ENCODE measurements around the gene ALOX12. TPM values are rescaled to one million over a fixed set of nuclear protein-coding genes. Genes with fewer than 3 reads are reported as not detected.
A peak's percentile ranks its signal among the peaks of the same experiment; 100 is the strongest.

ALOX12 gene
- total and polyA plus RNA-seq, 5 donors from 2014 or later = 0.18 to 2.7 (median 0.21) TPM

GRCh38 chr17:7025245-7025644 is 29.4 kb downstream of the ALOX12 start:
- Histone ChIP-seq H3K9me3 (ENCODE audit: control insufficient read depth in 2 of 2, low read length in 2 of 2) (no peaks in the 10 kb centered on the region), H3K27me3 (ENCODE audit: control insufficient read depth, insufficient read depth, low read length) (no peaks in the 10 kb centered on the region), H3K36me3 (ENCODE audit: control insufficient read depth, insufficient read depth, low read length) (no peaks in the 10 kb centered on the region), H3K4me3 (ENCODE audit: low read depth, low read length) (no peak overlapping the region), H3K4me1 (ENCODE audit: control insufficient read depth, insufficient read depth, low read length, poor library complexity, severe bottlenecking) (peaks cover 34% of the 10 kb centered on the region), H3K27ac (ENCODE audit: insufficient read depth, low read length, poor library complexity, severe bottlenecking) (no peak overlapping the region)
- Mint-ChIP-seq H3K4me1 (peaks cover 8 to 52% (median 33%) of the 10 kb centered on the region in 4 donors), H3K4me3 (peak overlapping the region in 2 of 4 donors; percentile 23 to 63), H3K36me3 (no peaks in the 10 kb centered on the region), H3K9me3 (peaks cover 0 to 4% (median 0%) of the 10 kb centered on the region in 7 donors), H3K27ac (peak overlapping the region in 1 of 3 donors; percentile 93), H3K27me3 (peaks cover 7% of the 10 kb centered on the region)
- no peak for ATAC-seq (ENCODE audit: low read depth in 2 of 2)
- no peak for DNase-seq

- DNase-seq = no peak
- H3K27ac Mint-ChIP-seq = no peak overlapping the region
- H3K36me3 Mint-ChIP-seq = no peaks in the 10 kb centered on the region
- Histone ChIP-seq H3K9me3 (ENCODE audit: control insufficient read depth in 2 of 2, low read length in 2 of 2) (no peaks in the 10 kb centered on the region), H3K4me3 (ENCODE audit: low read depth, low read length) (no peak overlapping the region), H3K27me3 (ENCODE audit: control insufficient read depth, insufficient read depth, low read length) (no peaks in the 10 kb centered on the region), H3K27ac (ENCODE audit: insufficient read depth, low read length, poor library complexity, severe bottlenecking) (no peak overlapping the region), H3K4me1 (ENCODE audit: control insufficient read depth, insufficient read depth, low read length, poor library complexity, severe bottlenecking) (peaks cover 35% of the 10 kb centered on the region), H3K36me3 (ENCODE audit: control insufficient read depth, insufficient read depth, low read length) (no peaks in the 10 kb centered on the region)
- H3K9me3 Mint-ChIP-seq = peaks cover 0 to 4% (median 0%) of the 10 kb centered on the region in 7 donors
- ATAC-seq (ENCODE audit: low read depth in 2 of 2) = no peak
- peak overlapping the region in 1 of 4 donors; percentile 64 for H3K4me3 Mint-ChIP-seq
- H3K27me3 Mint-ChIP-seq = peaks cover 7% of the 10 kb centered on the region
- H3K4me1 Mint-ChIP-seq = peaks cover 9 to 55% (median 35%) of the 10 kb centered on the region in 4 donors
Observed at GRCh38 chr17:7026471-7027115, 30.7 kb downstream of the ALOX12 start.

DNA sequence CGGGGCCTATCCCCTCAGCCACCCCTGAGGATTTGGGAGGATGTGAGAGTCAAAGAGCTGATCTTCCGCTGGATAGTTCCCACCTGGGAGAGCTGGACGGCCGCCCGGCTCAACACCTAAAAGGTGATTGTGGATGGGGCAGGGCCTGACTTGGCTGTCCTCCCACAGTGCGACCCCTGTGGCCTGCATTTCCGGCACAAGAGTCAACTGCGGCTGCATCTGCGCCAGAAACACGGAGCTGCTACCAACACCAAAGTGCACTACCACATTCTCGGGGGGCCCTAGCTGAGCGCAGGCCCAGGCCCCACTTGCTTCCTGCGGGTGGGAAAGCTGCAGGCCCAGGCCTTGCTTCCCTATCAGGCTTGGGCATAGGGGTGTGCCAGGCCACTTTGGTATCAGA is 31.5 kb downstream of the ALOX12 start:
- no peak overlapping the region for H3K4me3 ChIP-seq (ENCODE audit: low read depth, low read length)
- ATAC-seq (ENCODE audit: low read depth in 2 of 2) = no peak
- H3K27ac ChIP-seq (ENCODE audit: insufficient read depth, low read length, poor library complexity, severe bottlenecking) = no peak overlapping the region
- no peaks in the 10 kb centered on the region for H3K27me3 ChIP-seq (ENCODE audit: control insufficient read depth, insufficient read depth, low read length)
- DNase-seq = no peak
- H3K9me3 ChIP-seq (ENCODE audit: control insufficient read depth in 2 of 2, low read length in 2 of 2) = no peaks in the 10 kb centered on the region
- peaks cover 0 to 4% (median 0%) of the 10 kb centered on the region in 7 donors for H3K9me3 Mint-ChIP-seq
- no peaks in the 10 kb centered on the region for H3K36me3 ChIP-seq (ENCODE audit: control insufficient read depth, insufficient read depth, low read length)
- peaks cover 9 to 54% (median 32%) of the 10 kb centered on the region in 4 donors for H3K4me1 Mint-ChIP-seq
- no peak overlapping the region for H3K4me3 Mint-ChIP-seq
- H3K27ac Mint-ChIP-seq = no peak overlapping the region
- no peaks in the 10 kb centered on the region for H3K36me3 Mint-ChIP-seq
- peaks cover 7% of the 10 kb centered on the region for H3K27me3 Mint-ChIP-seq
- H3K4me1 ChIP-seq (ENCODE audit: control insufficient read depth, insufficient read depth, low read length, poor library complexity, severe bottlenecking) = peaks cover 35% of the 10 kb centered on the region

DNA sequence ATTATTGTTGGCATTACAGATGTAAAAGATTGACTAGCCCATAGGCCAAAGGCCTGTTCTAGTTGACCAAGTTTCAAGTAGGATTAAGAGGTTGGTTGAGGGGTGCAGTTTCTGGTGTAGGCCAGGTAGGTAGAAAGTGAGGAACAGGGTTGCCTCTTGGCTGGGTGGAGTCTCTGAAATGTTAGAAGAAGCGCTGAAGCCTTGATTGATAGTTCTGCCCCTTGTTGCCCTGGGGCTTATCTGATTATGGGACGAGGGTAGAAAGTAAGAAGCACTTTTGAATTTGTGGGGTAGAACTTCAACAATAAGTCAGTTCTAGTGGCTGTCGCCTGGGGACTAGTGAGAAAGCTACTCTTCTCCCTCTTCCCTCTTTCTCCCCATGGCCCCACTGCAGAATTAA is 33.2 kb downstream of the ALOX12 start:
- peak overlapping the region in 2 of 4 donors; percentile 31 to 85 for H3K4me3 Mint-ChIP-seq
- peak overlapping the region; percentile 38 for H3K27ac ChIP-seq (ENCODE audit: insufficient read depth, low read length, poor library complexity, severe bottlenecking)
- peaks cover 32% of the 10 kb centered on the region for H3K4me1 ChIP-seq (ENCODE audit: control insufficient read depth, insufficient read depth, low read length, poor library complexity, severe bottlenecking)
- H3K36me3 Mint-ChIP-seq = no peaks in the 10 kb centered on the region
- peaks cover 9 to 52% (median 30%) of the 10 kb centered on the region in 4 donors for H3K4me1 Mint-ChIP-seq
- no peaks in the 10 kb centered on the region for H3K9me3 ChIP-seq (ENCODE audit: control insufficient read depth in 2 of 2, low read length in 2 of 2)
- ATAC-seq (ENCODE audit: low read depth in 2 of 2) = no peak
- no peaks in the 10 kb centered on the region for H3K27me3 Mint-ChIP-seq
- no peaks in the 10 kb centered on the region for H3K27me3 ChIP-seq (ENCODE audit: control insufficient read depth, insufficient read depth, low read length)
- H3K36me3 ChIP-seq (ENCODE audit: control insufficient read depth, insufficient read depth, low read length) = no peaks in the 10 kb centered on the region
- peaks cover 0 to 4% (median 0%) of the 10 kb centered on the region in 7 donors for H3K9me3 Mint-ChIP-seq
- peak overlapping the region; percentile 6 to 95 (median 89) for H3K27ac Mint-ChIP-seq
- DNase-seq = no peak
- no peak overlapping the region for H3K4me3 ChIP-seq (ENCODE audit: low read depth, low read length)

GRCh38 chr17:7029659-7030058 is 33.8 kb downstream of the ALOX12 start:
- H3K4me1 Mint-ChIP-seq = peaks cover 9 to 55% (median 33%) of the 10 kb centered on the region in 4 donors
- H3K27me3 Mint-ChIP-seq = no peaks in the 10 kb centered on the region
- no peaks in the 10 kb centered on the region for H3K36me3 ChIP-seq (ENCODE audit: control insufficient read depth, insufficient read depth, low read length)
- peak overlapping the region; percentile 38 for H3K27ac ChIP-seq (ENCODE audit: insufficient read depth, low read length, poor library complexity, severe bottlenecking)
- H3K4me3 Mint-ChIP-seq = peak overlapping the region; percentile 71 to 85 (median 73)
- H3K27ac Mint-ChIP-seq = peak overlapping the region; percentile 50 to 95 (median 89)
- ATAC-seq (ENCODE audit: low read depth in 2 of 2) (peak; percentile 72 to 77), DNase-seq (peak in 2 of 3 donors; percentile 27 to 83)
- H3K36me3 Mint-ChIP-seq = no peaks in the 10 kb centered on the region
- peaks cover 0 to 4% (median 0%) of the 10 kb centered on the region in 7 donors for H3K9me3 Mint-ChIP-seq
- H3K9me3 ChIP-seq (ENCODE audit: control insufficient read depth in 2 of 2, low read length in 2 of 2) = no peaks in the 10 kb centered on the region
- no peaks in the 10 kb centered on the region for H3K27me3 ChIP-seq (ENCODE audit: control insufficient read depth, insufficient read depth, low read length)
- H3K4me3 ChIP-seq (ENCODE audit: low read depth, low read length) = peak overlapping the region; percentile 59
- peaks cover 38% of the 10 kb centered on the region for H3K4me1 ChIP-seq (ENCODE audit: control insufficient read depth, insufficient read depth, low read length, poor library complexity, severe bottlenecking)

- peak; percentile 41 to 42 for ATAC-seq (ENCODE audit: low read depth in 2 of 2)
- Mint-ChIP-seq H3K36me3 (no peaks in the 10 kb centered on the region), H3K9me3 (peaks cover 0 to 2% (median 0%) of the 10 kb centered on the region in 7 donors), H3K27ac (peak overlapping the region; percentile 95 to 99 (median 99)), H3K27me3 (peaks cover 5% of the 10 kb centered on the region), H3K4me1 (peaks cover 3 to 81% (median 41%) of the 10 kb centered on the region in 4 donors), H3K4me3 (peak overlapping the region; percentile 91 to 96 (median 94))
- DNase-seq = peak in 1 of 3 donors; percentile 85
- Histone ChIP-seq H3K4me3 (ENCODE audit: low read depth, low read length) (peak overlapping the region; percentile 85), H3K36me3 (ENCODE audit: control insufficient read depth, insufficient read depth, low read length) (no peaks in the 10 kb centered on the region), H3K4me1 (ENCODE audit: control insufficient read depth, insufficient read depth, low read length, poor library complexity, severe bottlenecking) (peaks cover 55% of the 10 kb centered on the region), H3K27me3 (ENCODE audit: control insufficient read depth, insufficient read depth, low read length) (no peaks in the 10 kb centered on the region), H3K27ac (ENCODE audit: insufficient read depth, low read length, poor library complexity, severe bottlenecking) (peak overlapping the region; percentile 98), H3K9me3 (ENCODE audit: control insufficient read depth in 2 of 2, low read length in 2 of 2) (no peaks in the 10 kb centered on the region)
Observed at GRCh38 chr17:7034955-7035590, 39.2 kb downstream of the ALOX12 start.

GRCh38 chr17:7035591-7036368 is 39.9 kb downstream of the ALOX12 start, which contains the start of gene SLC16A13:
Gene SLC16A13, plus strand, starts transcription at chr17:7036015. Its CDS starts 368 bp downstream, at chr17:7036383.
- ATAC-seq (ENCODE audit: low read depth in 2 of 2) (peak; percentile 91 to 92), DNase-seq (peak; percentile 98 to 99 (median 99))
- Histone ChIP-seq H3K36me3 (ENCODE audit: control insufficient read depth, insufficient read depth, low read length) (no peaks in the 10 kb centered on the region), H3K4me1 (ENCODE audit: control insufficient read depth, insufficient read depth, low read length, poor library complexity, severe bottlenecking) (peaks cover 49% of the 10 kb centered on the region), H3K4me3 (ENCODE audit: low read depth, low read length) (peak within 1 kb of the TSS; percentile 85), H3K27ac (ENCODE audit: insufficient read depth, low read length, poor library complexity, severe bottlenecking) (peak within 1 kb of the TSS; percentile 98), H3K27me3 (ENCODE audit: control insufficient read depth, insufficient read depth, low read length) (no peaks in the 10 kb centered on the region), H3K9me3 (ENCODE audit: control insufficient read depth in 2 of 2, low read length in 2 of 2) (no peaks in the 10 kb centered on the region)
- peak within 1 kb of the TSS; percentile 91 to 96 (median 94) for H3K4me3 Mint-ChIP-seq
- H3K9me3 Mint-ChIP-seq = peaks cover 0 to 2% (median 0%) of the 10 kb centered on the region in 7 donors
- H3K27me3 Mint-ChIP-seq = peaks cover 5% of the 10 kb centered on the region
- H3K4me1 Mint-ChIP-seq = peaks cover 0 to 74% (median 36%) of the 10 kb centered on the region in 4 donors
- peak within 1 kb of the TSS; percentile 95 to 99 (median 99) for H3K27ac Mint-ChIP-seq
- H3K36me3 Mint-ChIP-seq = no peaks in the 10 kb centered on the region

Data from CD4-positive, CD25-positive, alpha-beta regulatory T cell (primary cell).